ENCODE results near the gene HOXA7. TPM values are rescaled to one million over a fixed set of nuclear protein-coding genes. Genes with fewer than 3 reads are reported as not detected.

HOXA7 gene
- polyA plus RNA-seq, 10 donors = 0.84 to 12.3 (median 5.6) TPM

GRCh38 chr7:27111042-27111750, 45.3 kb downstream of the HOXA7 start:
- peak in 2 of 3 donors; percentile 63 to 79 for DNase-seq

DNA sequence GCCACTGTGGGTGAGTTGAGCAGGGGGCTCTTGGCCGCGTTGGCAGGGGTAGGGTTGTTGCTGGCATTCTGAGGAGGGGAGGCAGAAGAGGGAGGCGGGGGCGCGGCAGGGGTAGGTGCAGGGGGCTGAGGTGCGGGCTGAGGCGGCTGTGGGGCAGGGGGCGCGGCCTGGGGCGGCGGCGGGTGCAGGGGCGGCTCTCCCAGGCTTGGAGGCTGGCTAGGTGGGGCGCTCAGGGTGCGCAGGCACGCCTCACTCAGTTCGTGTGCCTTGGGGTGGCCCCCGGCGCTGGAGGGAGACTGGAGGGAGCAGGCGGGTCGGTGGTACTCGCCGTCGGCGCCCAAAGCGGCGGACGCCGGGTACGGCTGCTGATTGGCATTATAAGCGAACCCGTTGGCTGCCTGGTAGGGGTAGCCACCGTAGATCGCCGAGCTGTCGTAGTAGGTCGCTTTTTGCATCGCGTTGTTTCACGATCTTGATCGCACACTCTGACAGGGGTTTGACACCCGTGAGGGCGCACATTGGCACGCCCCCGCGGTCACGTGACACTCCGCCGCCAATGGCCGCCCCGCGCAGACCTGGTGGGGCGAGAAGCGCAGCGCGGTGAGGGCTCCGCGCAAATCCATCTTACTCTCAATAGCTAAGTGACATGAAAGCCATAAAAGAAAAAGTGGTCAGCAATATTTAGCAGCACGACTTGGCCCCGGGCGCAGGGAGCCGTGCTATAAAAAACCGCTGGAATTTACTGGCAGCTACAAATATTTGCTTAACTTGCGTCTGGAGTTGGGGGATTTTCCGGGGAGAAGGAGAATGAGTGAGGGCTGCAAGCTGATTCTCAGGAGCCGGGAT, 46.1 kb downstream of the HOXA7 start:
- DNase-seq = peak in 2 of 3 donors; percentile 83 to 89

- peak in 2 of 3 donors; percentile 70 to 85 for DNase-seq
These were observed 46.8 kb downstream of the HOXA7 start for GRCh38 chr7:27109466-27110185.

GRCh38 chr7:27108390-27109127, 47.9 kb downstream of the HOXA7 start:
- peak in 2 of 3 donors; percentile 80 to 81 for DNase-seq

DNA sequence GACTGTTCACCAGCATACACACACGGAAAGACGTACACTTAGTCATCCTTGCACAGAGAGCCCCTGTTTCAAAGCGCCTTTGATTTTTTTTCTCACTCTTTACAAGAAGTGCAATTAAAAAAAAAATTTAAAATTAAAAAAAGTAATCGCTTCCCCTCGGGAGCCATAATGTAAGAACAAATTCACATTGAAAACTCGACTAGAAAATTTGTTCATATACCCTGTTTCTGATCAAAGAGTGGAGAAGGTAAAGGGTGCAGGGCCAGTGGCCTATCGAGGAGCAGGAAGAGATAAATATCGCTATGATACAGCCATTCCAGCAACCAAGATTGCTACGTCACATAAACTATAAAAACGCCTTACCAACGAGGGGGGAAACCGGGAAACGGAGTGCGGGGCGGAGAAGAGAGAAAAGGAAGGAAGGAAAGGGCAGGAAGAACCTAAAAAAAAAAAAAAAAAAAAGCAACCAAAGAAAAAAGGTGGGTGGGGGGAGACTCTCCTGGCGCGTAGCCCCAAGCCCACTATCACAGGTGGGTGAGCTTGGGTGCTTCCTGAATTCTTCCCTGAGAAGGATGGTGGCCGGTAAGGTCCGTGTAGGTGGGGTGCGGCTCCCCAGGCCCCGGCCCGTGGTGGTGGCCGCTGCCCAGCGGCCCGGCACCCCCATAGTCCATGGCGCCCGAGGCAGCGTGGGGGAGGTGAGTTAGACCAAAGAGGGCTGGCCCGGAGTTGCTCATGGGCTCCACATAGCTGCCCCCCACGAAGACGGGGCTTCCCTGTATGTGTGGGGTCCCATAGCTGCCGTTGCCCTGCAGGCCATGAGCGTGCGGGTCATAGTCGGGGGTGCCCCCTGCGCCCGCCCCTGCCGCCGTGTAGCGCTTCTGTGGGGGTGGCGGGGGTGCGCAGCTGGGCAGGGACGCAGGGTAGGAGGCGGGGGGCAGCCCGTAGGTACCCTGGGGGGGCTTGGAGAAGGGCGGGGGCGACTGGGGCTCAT, 48.8 kb downstream of the HOXA7 start:
- DNase-seq = peak in 2 of 3 donors; percentile 42 to 54

- DNase-seq = no peak
These were observed 49.6 kb downstream of the HOXA7 start for GRCh38 chr7:27106901-27107240.

DNA sequence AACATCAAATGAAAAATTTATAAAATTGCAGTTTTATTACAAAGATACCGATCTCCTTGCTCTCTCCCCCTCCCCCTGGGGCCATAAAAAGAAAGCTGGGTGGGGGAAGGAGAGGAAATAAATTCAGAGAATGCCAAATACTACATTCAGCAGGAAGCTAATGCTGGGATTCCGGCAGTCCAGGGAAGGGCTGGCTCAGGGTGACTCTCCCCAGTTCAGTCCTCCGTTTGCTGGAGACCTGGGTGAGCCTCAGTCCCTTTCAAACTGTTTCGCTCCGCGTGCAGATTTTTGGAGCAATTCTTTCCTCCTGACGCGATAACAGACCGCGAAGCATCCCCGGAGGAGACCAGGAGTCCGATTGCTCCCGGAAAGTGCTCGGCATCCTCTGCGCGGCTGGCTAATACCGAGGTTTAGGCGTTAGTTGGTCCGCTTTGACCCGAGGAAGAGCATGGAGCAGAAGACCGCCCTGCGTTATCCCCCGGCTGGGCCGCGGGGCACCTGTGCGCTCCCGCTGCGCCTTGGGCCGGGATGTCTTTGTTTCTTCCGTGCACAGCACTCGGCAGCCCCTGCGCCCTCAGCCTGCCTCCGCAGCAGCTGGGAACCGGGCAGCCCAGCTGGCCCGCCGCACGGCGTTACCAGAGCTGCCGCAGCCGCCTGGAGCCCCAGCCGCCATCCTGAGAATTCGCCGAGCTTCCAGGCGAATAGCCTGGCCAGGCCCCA, 50.1 kb downstream of the HOXA7 start:
- DNase-seq = peak in 2 of 3 donors; percentile 60 to 83

DNA sequence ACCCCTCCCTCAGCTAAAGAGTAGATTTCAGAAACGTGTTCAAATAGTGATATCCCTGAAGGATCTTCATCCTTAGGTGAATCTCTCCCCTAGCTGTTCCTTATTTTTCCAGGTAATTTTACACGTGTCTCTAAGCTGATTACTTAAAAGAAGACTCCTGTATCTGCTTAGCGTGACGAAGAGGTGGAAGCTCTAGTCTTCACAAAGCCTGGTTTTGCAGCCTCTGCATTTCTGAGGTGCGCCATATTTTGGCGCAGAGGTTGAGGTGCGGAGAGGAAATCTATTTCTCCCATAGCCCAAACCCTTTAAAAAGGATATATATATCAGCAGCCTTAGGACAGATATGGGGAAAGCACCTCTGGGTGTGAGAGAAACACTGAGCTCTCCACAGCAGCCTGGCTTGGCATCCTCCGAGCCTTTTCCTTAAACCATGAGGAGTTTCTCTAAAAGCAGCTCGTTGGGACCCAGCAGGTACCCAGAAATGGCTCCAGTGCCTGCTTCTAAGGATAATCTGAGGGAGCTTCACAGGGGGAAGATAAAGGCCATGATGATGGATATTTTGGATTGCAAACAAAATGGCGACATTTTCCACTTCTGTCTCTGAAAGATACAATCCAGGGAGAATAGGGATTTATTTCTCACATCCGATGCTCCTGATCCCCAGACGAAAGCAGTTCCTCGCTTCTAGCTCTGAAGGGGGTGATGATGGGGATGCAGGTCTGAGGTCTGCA, 51.0 kb downstream of the HOXA7 start:
- DNase-seq = peak in 2 of 3 donors; percentile 45 to 47

DNA sequence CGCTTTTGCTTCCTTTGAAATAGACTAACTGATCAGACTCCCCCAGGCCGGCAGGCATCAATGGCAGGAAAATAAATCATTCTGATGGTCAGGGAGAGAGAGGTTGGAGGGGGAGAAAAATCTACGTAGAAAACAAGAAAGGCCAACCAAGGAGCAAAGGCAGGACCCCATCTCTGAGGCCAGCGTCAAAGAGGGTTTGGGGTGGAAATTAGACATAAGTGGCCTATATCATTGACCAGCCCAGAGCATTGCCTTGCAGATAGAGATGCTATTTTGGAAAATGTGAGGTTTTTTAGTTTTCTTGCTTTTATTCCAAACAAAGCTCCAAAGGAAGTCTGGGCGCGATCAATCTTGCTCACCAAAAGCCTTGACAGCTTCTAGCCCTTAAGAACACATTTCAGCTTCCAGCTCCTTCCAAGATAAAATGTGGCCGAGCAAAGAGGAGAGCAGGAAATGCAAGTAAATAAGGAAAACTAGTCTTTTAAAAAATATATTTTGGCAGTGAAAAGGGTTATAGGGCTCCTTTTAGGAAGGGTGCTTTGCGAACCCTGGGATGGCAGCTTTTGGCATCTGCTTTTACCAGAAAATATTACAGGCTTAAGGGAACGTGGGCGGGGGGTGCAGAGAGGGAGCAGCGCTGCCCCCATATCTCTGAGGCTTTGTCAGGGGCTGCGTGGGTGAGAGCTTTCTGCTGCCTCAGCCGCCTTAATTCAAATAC, 52.0 kb downstream of the HOXA7 start:
- DNase-seq = peak in 2 of 3 donors; percentile 71 to 80

Other genes starting within 250 kb of the HOXA7 start
- 1 to 10 TPM in 5 of 10 donors, under 1 TPM in 5; 0.71 to 1.3 (median 0.98) TPM for gene HOXA1, start 60.7 kb downstream of the HOXA7 start, polyA plus RNA-seq (ENCODE audit: insufficient read length in 10 of 10)
- gene HOXA2, start 54.0 kb downstream of the HOXA7 start, polyA plus RNA-seq (ENCODE audit: insufficient read length in 10 of 10) = 1 to 10 TPM; 1.6 to 7.4 (median 4.4) TPM
- 10 to 100 TPM; 12.7 to 34.5 (median 26.5) TPM for gene HOXA4, start 25.9 kb downstream of the HOXA7 start, polyA plus RNA-seq (ENCODE audit: insufficient read length in 10 of 10)
- gene HOXA5, start 13.0 kb downstream of the HOXA7 start, polyA plus RNA-seq (ENCODE audit: insufficient read length in 10 of 10) = 10 to 100 TPM in 2 of 10 donors, 1 to 10 TPM in 8; 6.4 to 12.0 (median 7.9) TPM
- gene HOXA6, start 8.9 kb downstream of the HOXA7 start, polyA plus RNA-seq (ENCODE audit: insufficient read length in 10 of 10) = 1 to 10 TPM in 5 of 10 donors, under 1 TPM in 5; 0.27 to 7.4 (median 2.3) TPM
- gene HOXA3, start 4.1 kb downstream of the HOXA7 start, polyA plus RNA-seq (ENCODE audit: insufficient read length in 10 of 10) = 10 to 100 TPM in 7 of 10 donors, 1 to 10 TPM in 3; 7.1 to 20.2 (median 13.8) TPM
- gene HOXA9, start 8.9 kb upstream of the HOXA7 start, polyA plus RNA-seq (ENCODE audit: insufficient read length in 10 of 10) = 10 to 100 TPM in 5 of 10 donors, under 1 TPM in 5; 0.15 to 25.4 (median 6.0) TPM
- gene HOXA10, start 17.6 kb upstream of the HOXA7 start, polyA plus RNA-seq (ENCODE audit: insufficient read length in 10 of 10) = 10 to 100 TPM in 4 of 10 donors, 1 to 10 TPM in 1, under 1 TPM in 4, not detected in 1; 0.20 to 38.2 (median 9.7) TPM
- gene HOXA11, start 28.6 kb upstream of the HOXA7 start, polyA plus RNA-seq (ENCODE audit: insufficient read length in 10 of 10) = 1 to 10 TPM in 2 of 10 donors, under 1 TPM in 2, not detected in 6; 0.12 to 6.9 (median 2.4) TPM
- gene HOXA13, start 43.4 kb upstream of the HOXA7 start, polyA plus RNA-seq (ENCODE audit: insufficient read length in 10 of 10) = under 1 TPM in 2 of 10 donors, not detected in 8; 0.20 to 0.41 TPM
- gene EVX1, start 86.1 kb upstream of the HOXA7 start, polyA plus RNA-seq (ENCODE audit: insufficient read length in 10 of 10) = not detected

Measured in muscle of back (tissue), 11 donors.